ENCODE measurements around the gene EIF2S3B. TPM values are rescaled to one million over a fixed set of nuclear protein-coding genes. Genes with fewer than 3 reads are reported as not detected.

EIF2S3B gene
- total RNA-seq, 1 experiment from 2014 or later: 0.73 TPM

DNA sequence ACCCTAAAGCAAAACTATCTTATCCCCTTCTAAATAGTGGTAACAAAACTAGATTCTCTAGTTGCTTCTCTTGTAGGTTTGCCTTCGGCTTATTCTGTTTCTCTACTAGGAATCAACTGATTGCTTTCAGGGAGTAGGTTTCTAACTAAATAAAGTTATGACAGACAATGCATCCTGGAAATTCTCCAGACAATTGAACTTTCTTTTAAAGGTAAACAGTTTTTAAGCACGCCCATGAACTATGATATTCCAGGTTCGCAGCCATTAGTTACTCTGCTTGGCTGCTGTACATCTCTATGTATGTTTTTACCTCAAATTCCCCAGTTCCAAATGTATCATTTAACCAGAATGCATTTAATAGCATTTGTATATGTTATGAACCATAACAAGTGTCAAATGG lies 23.9 kb downstream of the EIF2S3B start:
- Mint-ChIP-seq H3K27me3 (ENCODE audit: insufficient read depth, unreplicated experiment) (peaks cover 18% of the 10 kb centered on the region), H3K4me1 (ENCODE audit: low read depth, unreplicated experiment) (no peaks in the 10 kb centered on the region), H3K9me3 (ENCODE audit: unreplicated experiment) (no peaks in the 10 kb centered on the region), H3K36me3 (ENCODE audit: insufficient read depth, unreplicated experiment) (no peaks in the 10 kb centered on the region), H3K4me3 (ENCODE audit: unreplicated experiment) (no peak overlapping the region), H3K27ac (ENCODE audit: unreplicated experiment) (no peak overlapping the region)
- no peaks in the 10 kb centered on the region for H3K27me3 ChIP-seq (replicated peaks; ENCODE audit: control insufficient read depth, insufficient read depth, low read length)
- no peaks in the 10 kb centered on the region for H3K4me1 ChIP-seq
- no peaks in the 10 kb centered on the region for H3K9me3 ChIP-seq
- H3K36me3 ChIP-seq (ENCODE audit: control insufficient read depth, insufficient read depth, low read length): no peaks in the 10 kb centered on the region
- no peak for DNase-seq
- H3K4me3 ChIP-seq (ENCODE audit: low read depth, low read length): no peak overlapping the region
- TF ChIP-seq, protein P1, sequence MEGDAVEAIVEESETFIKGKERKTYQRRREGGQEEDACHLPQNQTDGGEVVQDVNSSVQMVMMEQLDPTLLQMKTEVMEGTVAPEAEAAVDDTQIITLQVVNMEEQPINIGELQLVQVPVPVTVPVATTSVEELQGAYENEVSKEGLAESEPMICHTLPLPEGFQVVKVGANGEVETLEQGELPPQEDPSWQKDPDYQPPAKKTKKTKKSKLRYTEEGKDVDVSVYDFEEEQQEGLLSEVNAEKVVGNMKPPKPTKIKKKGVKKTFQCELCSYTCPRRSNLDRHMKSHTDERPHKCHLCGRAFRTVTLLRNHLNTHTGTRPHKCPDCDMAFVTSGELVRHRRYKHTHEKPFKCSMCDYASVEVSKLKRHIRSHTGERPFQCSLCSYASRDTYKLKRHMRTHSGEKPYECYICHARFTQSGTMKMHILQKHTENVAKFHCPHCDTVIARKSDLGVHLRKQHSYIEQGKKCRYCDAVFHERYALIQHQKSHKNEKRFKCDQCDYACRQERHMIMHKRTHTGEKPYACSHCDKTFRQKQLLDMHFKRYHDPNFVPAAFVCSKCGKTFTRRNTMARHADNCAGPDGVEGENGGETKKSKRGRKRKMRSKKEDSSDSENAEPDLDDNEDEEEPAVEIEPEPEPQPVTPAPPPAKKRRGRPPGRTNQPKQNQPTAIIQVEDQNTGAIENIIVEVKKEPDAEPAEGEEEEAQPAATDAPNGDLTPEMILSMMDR (IDR thresholded peaks at IDR 0.05; ENCODE audit: insufficient read depth in 1 of 2, low read depth in 1 of 2, low read length in 1 of 2, severe bottlenecking in 1 of 2, unreplicated experiment in 1 of 2): no peak
- intact Hi-C loops (cut with micrococcal nuclease; ENCODE audit: unreplicated experiment): no loop called here
- ChIA-PET POLR2A (no interaction called here), CTCF (no interaction called here)
- no TSS peak for BruUV-seq (replicated peaks)

DNA sequence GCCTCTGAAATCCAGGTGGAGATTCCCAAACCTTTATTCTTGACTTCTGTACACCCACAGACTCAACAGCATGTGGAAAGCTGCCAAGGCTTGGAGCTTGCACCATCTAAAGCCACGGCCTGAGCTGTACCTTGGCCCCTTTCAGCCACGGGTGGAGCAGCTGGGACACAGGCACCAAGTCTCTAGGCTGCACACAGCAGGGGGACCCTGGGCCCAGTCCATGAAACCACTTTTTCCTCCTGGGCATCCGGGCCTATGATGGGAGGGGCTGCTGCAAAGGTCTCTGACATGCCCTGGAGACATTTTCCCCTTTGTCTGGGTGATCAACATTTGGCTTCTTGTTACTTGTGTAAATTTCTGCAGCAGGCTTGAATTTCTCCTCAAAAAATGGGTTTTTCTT lies 32.0 kb downstream of the EIF2S3B start:
- no peaks in the 10 kb centered on the region for H3K4me1 Mint-ChIP-seq (ENCODE audit: low read depth, unreplicated experiment)
- Histone ChIP-seq H3K27me3 (replicated peaks; ENCODE audit: control insufficient read depth, insufficient read depth, low read length) (no peaks in the 10 kb centered on the region), H3K9me3 (peaks cover 6% of the 10 kb centered on the region; the same call in 1 of the 2 replicates), H3K36me3 (ENCODE audit: control insufficient read depth, insufficient read depth, low read length) (no peaks in the 10 kb centered on the region), H3K4me1 (no peaks in the 10 kb centered on the region), H3K4me3 (ENCODE audit: low read depth, low read length) (no peak overlapping the region)
- no peak for DNase-seq
- ChIA-PET CTCF (no interaction called here), POLR2A (no interaction called here)
- BruUV-seq (replicated peaks): no TSS peak
- H3K27ac Mint-ChIP-seq (ENCODE audit: unreplicated experiment): no peak overlapping the region
- no peaks in the 10 kb centered on the region for H3K9me3 Mint-ChIP-seq (ENCODE audit: unreplicated experiment)
- H3K4me3 Mint-ChIP-seq (ENCODE audit: unreplicated experiment): no peak overlapping the region
- peaks cover 20% of the 10 kb centered on the region for H3K27me3 Mint-ChIP-seq (ENCODE audit: insufficient read depth, unreplicated experiment)
- no peaks in the 10 kb centered on the region for H3K36me3 Mint-ChIP-seq (ENCODE audit: insufficient read depth, unreplicated experiment)
- TF ChIP-seq, protein P1 (IDR thresholded peaks at IDR 0.05; ENCODE audit: insufficient read depth in 1 of 2, low read depth in 1 of 2, low read length in 1 of 2, severe bottlenecking in 1 of 2, unreplicated experiment in 1 of 2): no peak
- intact Hi-C loops (cut with micrococcal nuclease; ENCODE audit: unreplicated experiment): no loop called here

DNA sequence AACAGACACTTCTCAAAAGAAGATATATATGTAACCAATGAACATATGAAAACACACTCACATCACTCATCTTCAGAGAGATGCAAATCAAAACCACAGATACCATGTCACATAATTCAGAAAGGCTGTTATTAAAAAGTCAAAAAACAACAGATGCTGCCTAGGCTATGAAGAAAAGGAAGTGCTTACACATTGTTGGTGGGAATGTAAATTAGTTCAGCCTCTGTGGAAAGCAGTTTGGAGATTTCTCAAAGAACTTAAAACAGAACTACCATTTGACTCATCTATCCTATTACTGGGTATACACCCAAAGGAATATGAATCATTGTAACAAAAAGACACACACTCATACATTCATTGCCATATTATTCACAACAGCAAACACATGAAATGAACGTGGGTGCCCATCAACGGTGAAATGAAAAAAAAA lies 35.1 kb downstream of the EIF2S3B start:
- Histone ChIP-seq H3K4me3 (ENCODE audit: low read depth, low read length) (no peak overlapping the region), H3K36me3 (ENCODE audit: control insufficient read depth, insufficient read depth, low read length) (no peaks in the 10 kb centered on the region), H3K9me3 (peaks cover 6% of the 10 kb centered on the region; the same call in 1 of the 2 replicates), H3K27me3 (replicated peaks; ENCODE audit: control insufficient read depth, insufficient read depth, low read length) (no peaks in the 10 kb centered on the region), H3K4me1 (no peaks in the 10 kb centered on the region)
- BruUV-seq (replicated peaks): no TSS peak
- TF ChIP-seq, protein P1 (IDR thresholded peaks at IDR 0.05; ENCODE audit: insufficient read depth in 1 of 2, low read depth in 1 of 2, low read length in 1 of 2, severe bottlenecking in 1 of 2, unreplicated experiment in 1 of 2): no peak
- no peak overlapping the region for H3K4me3 Mint-ChIP-seq (ENCODE audit: unreplicated experiment)
- H3K27ac Mint-ChIP-seq (ENCODE audit: unreplicated experiment): no peak overlapping the region
- no peaks in the 10 kb centered on the region for H3K36me3 Mint-ChIP-seq (ENCODE audit: insufficient read depth, unreplicated experiment)
- H3K9me3 Mint-ChIP-seq (ENCODE audit: unreplicated experiment): no peaks in the 10 kb centered on the region
- no peak for DNase-seq
- no peaks in the 10 kb centered on the region for H3K4me1 Mint-ChIP-seq (ENCODE audit: low read depth, unreplicated experiment)
- ChIA-PET POLR2A (no interaction called here), CTCF (no interaction called here)
- intact Hi-C loops (cut with micrococcal nuclease; ENCODE audit: unreplicated experiment): no loop called here
- H3K27me3 Mint-ChIP-seq (ENCODE audit: insufficient read depth, unreplicated experiment): peaks cover 13% of the 10 kb centered on the region
